Peyer's patch (tissue), 4 donors: ENCODE measurements around the gene IPP. TPM values are rescaled to one million over a fixed set of nuclear protein-coding genes. Genes with fewer than 3 reads are reported as not detected.

ENCODE experiments used
- DNase-seq, 3 donors: peaks; one replicate each; pipeline ENCODE4 v3.0.0-alpha.2; 2017 to 2019
- H3K27ac ChIP-seq, 4 donors: fragments of 200-600 bp; sonication (generic); one replicate each; pipeline ENCODE4 v1.5.1; 2016 to 2019
- H3K27me3 ChIP-seq, 2 donors: fragments of 200-600 bp; sonication (generic); one replicate each; pipeline ENCODE4 v1.5.1; 2019
- H3K36me3 ChIP-seq, 3 donors: fragments of 200-600 bp; sonication (generic); one replicate each; pipeline ENCODE4 v1.5.1; 2016 to 2019
- H3K4me1 ChIP-seq, 4 donors: fragments of 200-600 bp; sonication (generic); one replicate each; pipeline ENCODE4 v1.5.1; 2016 to 2019
- H3K4me3 ChIP-seq, 4 donors: fragments of 200-600 bp; sonication (generic); 1 replicate in 3 of 4; 2 replicates in 1 of 4; pipeline ENCODE4 v1.5.1; 2016 to 2019; ENCODE audit warnings: mild to moderate bottlenecking in 1 of 4
- H3K9me3 ChIP-seq, 4 donors: fragments of 200-600 bp; sonication (generic); one replicate each; pipeline ENCODE4 v1.5.1; 2016 to 2019; ENCODE audit warnings: mild to moderate bottlenecking in 1 of 4
- CTCF ChIP-seq, 6 experiments: fragments of 450-650 bp in 4 of 6; fragments of 200-600 bp in 2 of 6; sonication (generic) in 1 of 6; IDR thresholded peaks; one replicate each; pipeline ENCODE4 v1.5.1; 2017 to 2019; ENCODE audit warnings: antibody characterized with exemption in 6 of 6, mild to moderate bottlenecking in 3 of 6, moderate library complexity in 1 of 6
- POLR2A ChIP-seq, 2 donors: fragments of 450-650 bp; IDR thresholded peaks; one replicate each; pipeline ENCODE4 v1.5.1; 2017; ENCODE audit warnings: antibody characterized with exemption in 2 of 2, mild to moderate bottlenecking in 2 of 2, moderate library complexity in 2 of 2
- total RNA-seq, 4 donors: library from RNA; depleted of rRNA; stranded (reverse); fragments of >200 nt; gene quantifications; one replicate each; pipeline ENCODE4 v1.1.0, GENCODE V29; 2016

IPP gene
- 10 to 100 TPM in 3 of 4 donors, 1 to 10 TPM in 1; 8.9 to 17.2 (median 12.1) TPM for total RNA-seq

- H3K4me3 ChIP-seq, result peak within 1 kb of the TSS; percentile 43 to 75 (median 61)
- H3K9me3 ChIP-seq, result peaks cover 0 to 3% (median 0%) of the 10 kb centered on the region in 4 donors
- H3K27ac ChIP-seq, result peak within 1 kb of the TSS; percentile 82 to 98 (median 95)
- H3K27me3 ChIP-seq, result no peaks in the 10 kb centered on the region
- TF ChIP-seq CTCF (IDR thresholded peaks at IDR 0.05) (peak in 3 of 6 experiments; percentile 21 to 38 (median 31)), POLR2A (IDR thresholded peaks at IDR 0.05) (peak; percentile 93 to 94)
- peaks cover 0 to 10% (median 0%) of the 10 kb centered on the region in 4 donors for H3K4me1 ChIP-seq
- peak; percentile 90 to 98 (median 98) for DNase-seq
- no peaks in the 10 kb centered on the region for H3K36me3 ChIP-seq
Observed at GRCh38 chr1:45750298-45751038, at the start of gene IPP. Gene IPP, minus strand, starts transcription at chr1:45750653. Its CDS starts 4,242 bp downstream, at chr1:45746411.

- Histone ChIP-seq H3K27me3 (no peaks in the 10 kb centered on the region), H3K4me1 (no peaks in the 10 kb centered on the region), H3K36me3 (no peaks in the 10 kb centered on the region), H3K27ac (no peak overlapping the region), H3K9me3 (no peaks in the 10 kb centered on the region), H3K4me3 (no peak overlapping the region)
- no peak for TF ChIP-seq CTCF (IDR thresholded peaks at IDR 0.05)
- no peak for TF ChIP-seq POLR2A (IDR thresholded peaks at IDR 0.05)
- no peak for DNase-seq
Observed at GRCh38 chr1:45796946-45797345, 46.5 kb upstream of the IPP start.

- TF ChIP-seq CTCF (IDR thresholded peaks at IDR 0.05) (no peak), POLR2A (IDR thresholded peaks at IDR 0.05) (no peak)
- Histone ChIP-seq H3K36me3 (no peaks in the 10 kb centered on the region), H3K9me3 (no peaks in the 10 kb centered on the region), H3K27ac (no peak overlapping the region), H3K4me1 (no peaks in the 10 kb centered on the region), H3K4me3 (no peak overlapping the region), H3K27me3 (no peaks in the 10 kb centered on the region)
- DNase-seq, result no peak
Observed at GRCh38 chr1:45796381-45796780, 45.9 kb upstream of the IPP start.

- H3K9me3 ChIP-seq, result no peaks in the 10 kb centered on the region
- no peaks in the 10 kb centered on the region for H3K4me1 ChIP-seq
- no peaks in the 10 kb centered on the region for H3K27me3 ChIP-seq
- no peak overlapping the region for H3K27ac ChIP-seq
- no peaks in the 10 kb centered on the region for H3K36me3 ChIP-seq
- H3K4me3 ChIP-seq, result peak overlapping the region in 1 of 4 donors; percentile 14
- TF ChIP-seq CTCF (IDR thresholded peaks at IDR 0.05) (no peak), POLR2A (IDR thresholded peaks at IDR 0.05) (no peak)
- DNase-seq, result no peak
Observed at GRCh38 chr1:45793942-45794604, 43.6 kb upstream of the IPP start.

- DNase-seq, result no peak
- H3K27ac ChIP-seq, result no peak overlapping the region
- no peaks in the 10 kb centered on the region for H3K4me1 ChIP-seq
- TF ChIP-seq CTCF (IDR thresholded peaks at IDR 0.05) (no peak), POLR2A (IDR thresholded peaks at IDR 0.05) (no peak)
- H3K36me3 ChIP-seq, result no peaks in the 10 kb centered on the region
- no peak overlapping the region for H3K4me3 ChIP-seq
- no peaks in the 10 kb centered on the region for H3K9me3 ChIP-seq
- H3K27me3 ChIP-seq, result no peaks in the 10 kb centered on the region
Observed at GRCh38 chr1:45792744-45793143, 42.3 kb upstream of the IPP start.
